ENCODE results near the gene CT45A8.
"Not testable (repeated sequence)": the region's sequence is repeated elsewhere in the genome, so short reads cannot be mapped to it uniquely, and the experiment has no call there.

Gene CT45A8, protein sequence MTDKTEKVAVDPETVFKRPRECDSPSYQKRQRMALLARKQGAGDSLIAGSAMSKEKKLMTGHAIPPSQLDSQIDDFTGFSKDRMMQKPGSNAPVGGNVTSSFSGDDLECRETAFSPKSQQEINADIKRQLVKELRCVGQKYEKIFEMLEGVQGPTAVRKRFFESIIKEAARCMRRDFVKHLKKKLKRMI

DNA sequence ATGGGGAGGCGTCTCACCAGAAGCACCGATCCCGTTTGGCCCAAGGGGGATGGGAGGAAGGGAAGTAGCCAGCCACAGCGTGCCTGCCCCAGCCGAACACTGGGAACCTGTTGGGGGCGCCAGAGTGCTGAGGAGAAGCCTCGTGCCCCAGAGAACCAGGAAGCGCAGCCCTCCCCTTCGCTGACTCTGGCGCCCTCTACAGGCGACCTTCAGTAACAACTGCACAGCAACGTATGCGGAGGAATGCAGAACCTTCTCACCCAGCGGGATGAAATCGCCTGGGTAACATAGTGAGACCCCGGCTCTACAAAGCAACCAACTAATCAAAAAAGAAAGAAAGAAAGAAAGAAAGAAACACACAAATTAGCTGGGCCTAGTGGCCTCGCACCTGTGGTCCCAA lies at the start of gene CT45A8:
CT45A8 (minus strand) TSS at position 101 of the 400 bp plus-strand sequence. CDS start 3,755 bp downstream, outside the sequence.
- not testable (repeated sequence) for DNase-seq (ENCODE audit: low read depth in 3 of 3, low spot score in 1 of 3)

DNA sequence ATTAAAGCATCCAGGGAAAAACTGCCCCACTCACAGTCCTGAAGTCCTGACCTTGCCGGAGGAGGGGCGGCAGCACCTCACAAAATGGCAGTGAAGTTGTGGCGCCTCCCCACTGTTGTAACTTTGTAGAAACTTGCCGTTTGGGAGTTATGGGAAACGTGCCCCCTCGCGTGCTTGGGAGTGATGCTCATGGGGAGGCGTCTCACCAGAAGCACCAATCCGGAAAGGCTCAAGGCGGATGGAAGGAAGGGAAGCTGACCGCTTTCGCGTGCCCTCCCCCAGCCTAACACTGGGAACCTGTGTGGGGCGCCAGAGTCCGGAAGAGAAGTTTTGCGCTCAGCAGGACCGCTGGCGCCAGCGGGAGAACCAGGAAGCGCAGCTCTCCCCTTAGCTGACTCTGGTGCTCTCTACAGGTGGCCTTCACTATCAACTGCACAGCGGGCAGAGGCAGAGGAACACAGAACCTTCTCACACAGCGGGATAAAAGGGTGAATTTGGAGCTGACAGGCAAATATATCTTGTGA lies 39.0 kb upstream of the CT45A8 start, which contains the start of the genes CT45A10 and SAGE1:
CT45A10 (minus strand) TSS at position 151 of the 524 bp plus-strand sequence. CDS start 8,100 bp downstream, outside the sequence.
SAGE1 (plus strand) TSS at position 423 of the 524 bp plus-strand sequence. CDS start 2,527 bp downstream, outside the sequence.
- DNase-seq (ENCODE audit: low read depth in 3 of 3, low spot score in 1 of 3), result no peak

DNA sequence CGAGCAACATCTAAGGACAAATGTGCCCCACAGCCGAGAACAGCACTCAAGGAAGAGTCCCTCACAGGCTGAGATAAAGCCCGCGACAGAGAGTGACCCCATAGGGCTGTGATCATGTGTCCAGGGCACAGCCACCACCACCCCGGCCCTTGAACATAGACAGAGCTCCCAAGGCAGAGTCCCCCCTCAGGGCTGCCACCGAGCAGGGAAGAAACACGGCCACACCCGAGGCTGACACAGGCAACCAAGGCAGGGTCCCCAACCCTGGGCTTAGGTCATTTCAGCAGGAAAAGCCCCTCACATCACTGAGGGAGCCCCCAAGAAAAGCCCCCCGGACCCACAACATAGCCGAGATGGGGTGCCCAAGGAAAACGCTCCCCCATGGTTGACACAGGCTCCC lies 38.4 kb upstream of the CT45A8 start:
- DNase-seq (ENCODE audit: low read depth in 3 of 3, low spot score in 1 of 3), result no peak

DNA sequence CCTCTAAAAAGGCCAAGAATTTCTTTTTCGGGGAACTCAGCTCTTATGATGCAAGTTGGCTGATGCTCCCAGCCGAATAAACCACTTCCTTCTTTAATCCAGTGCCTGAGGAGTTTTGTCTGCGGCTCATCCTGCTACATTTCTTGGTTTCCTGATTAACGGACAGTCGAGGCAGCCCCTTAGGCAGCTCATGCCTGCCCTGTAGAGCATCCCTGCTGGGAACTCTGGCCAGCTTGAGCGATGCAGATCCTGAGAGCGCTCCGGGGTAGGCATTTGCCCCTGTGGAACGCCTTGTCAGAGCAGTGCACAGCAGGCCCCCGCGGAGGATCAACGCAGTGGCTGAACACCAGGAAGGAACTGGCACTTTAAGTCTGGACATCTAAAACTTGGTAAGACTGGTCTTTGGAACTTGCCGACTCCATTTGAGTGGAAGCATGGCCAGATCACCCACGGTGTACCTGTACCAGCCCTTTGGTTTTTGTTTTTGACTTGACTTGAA lies 35.8 kb upstream of the CT45A8 start:
- DNase-seq (ENCODE audit: low read depth in 3 of 3, low spot score in 1 of 3), result no peak

DNA sequence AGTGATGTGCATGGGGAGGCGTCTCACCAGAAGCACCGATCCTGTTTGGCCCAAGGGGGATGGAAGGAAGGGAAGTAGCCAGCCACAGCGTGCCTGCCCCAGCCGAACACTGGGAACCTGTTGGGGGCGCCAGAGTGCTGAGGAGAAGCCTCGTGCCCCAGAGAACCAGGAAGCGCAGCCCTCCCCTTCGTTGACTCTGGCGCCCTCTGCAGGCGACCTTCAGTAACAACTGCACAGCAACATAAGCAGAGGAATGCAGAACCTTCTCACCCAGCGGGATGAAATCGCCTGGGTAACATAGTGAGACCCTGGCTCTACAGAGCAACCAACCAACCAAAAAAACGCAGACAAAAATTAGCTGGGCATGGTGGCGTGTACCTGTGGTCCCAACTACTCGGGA lies 34.6 kb upstream of the CT45A8 start:
- DNase-seq (ENCODE audit: low read depth in 3 of 3, low spot score in 1 of 3), result not testable (repeated sequence)

DNA sequence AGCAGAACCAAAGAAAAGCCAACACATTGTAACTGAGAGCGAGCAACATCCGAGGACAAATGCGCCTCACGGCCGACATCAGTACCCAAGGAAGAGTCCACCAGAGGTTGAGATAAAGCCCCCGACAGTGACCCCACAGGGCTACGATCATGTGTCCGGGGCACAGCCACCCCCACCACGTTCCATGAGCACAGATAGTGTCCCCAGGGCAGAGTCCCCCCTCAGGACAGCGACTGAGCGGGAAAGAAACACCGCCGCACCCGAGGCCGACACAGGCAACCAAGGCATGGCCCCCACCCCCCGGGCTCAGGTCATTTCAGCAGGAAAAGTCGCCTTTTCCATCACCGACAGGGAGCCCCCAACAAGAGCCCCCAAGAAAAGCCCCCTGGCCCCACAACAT lies 33.9 kb upstream of the CT45A8 start:
- not testable (repeated sequence) for DNase-seq (ENCODE audit: low read depth in 3 of 3, low spot score in 1 of 3)

DNA sequence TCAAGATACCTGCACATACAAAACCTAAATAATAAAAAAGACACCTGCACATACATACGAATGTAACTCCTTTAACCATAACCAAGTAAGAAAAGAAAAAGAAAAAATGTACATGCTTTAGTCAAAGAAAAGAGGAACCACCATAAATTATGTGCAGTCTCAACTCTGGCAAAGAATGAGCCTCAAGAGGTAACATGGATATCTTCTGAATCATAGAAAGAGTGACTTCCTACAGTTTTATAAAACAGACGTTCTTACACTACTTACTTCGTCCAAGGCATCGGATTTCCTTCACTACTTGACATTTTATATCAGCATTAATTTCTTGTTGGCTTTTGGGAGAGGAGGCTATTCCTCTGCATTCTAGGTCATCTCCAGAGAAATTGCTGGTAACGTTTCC lies 28.4 kb upstream of the CT45A8 start:
- DNase-seq (ENCODE audit: low read depth in 3 of 3, low spot score in 1 of 3), result not testable (repeated sequence)

DNA sequence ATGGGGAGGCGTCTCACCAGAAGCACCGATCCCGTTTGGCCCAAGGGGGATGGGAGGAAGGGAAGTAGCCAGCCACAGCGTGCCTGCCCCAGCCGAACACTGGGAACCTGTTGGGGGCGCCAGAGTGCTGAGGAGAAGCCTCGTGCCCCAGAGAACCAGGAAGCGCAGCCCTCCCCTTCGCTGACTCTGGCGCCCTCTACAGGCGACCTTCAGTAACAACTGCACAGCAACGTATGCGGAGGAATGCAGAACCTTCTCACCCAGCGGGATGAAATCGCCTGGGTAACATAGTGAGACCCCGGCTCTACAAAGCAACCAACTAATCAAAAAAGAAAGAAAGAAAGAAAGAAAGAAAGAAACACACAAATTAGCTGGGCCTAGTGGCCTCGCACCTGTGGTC lies 17.4 kb upstream of the CT45A8 start, which contains the start of gene CT45A9:
CT45A9 (minus strand) TSS at position 101 of the 400 bp plus-strand sequence. CDS start 3,751 bp downstream, outside the sequence.
- not testable (repeated sequence) for DNase-seq (ENCODE audit: low read depth in 3 of 3, low spot score in 1 of 3)

DNA sequence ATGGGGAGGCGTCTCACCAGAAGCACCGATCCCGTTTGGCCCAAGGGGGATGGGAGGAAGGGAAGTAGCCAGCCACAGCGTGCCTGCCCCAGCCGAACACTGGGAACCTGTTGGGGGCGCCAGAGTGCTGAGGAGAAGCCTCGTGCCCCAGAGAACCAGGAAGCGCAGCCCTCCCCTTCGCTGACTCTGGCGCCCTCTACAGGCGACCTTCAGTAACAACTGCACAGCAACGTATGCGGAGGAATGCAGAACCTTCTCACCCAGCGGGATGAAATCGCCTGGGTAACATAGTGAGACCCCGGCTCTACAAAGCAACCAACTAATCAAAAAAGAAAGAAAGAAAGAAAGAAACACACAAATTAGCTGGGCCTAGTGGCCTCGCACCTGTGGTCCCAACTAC lies 17.2 kb downstream of the CT45A8 start, which contains the start of gene CT45A7:
CT45A7 (minus strand) TSS at position 101 of the 400 bp plus-strand sequence. CDS start 3,747 bp downstream, outside the sequence.
- not testable (repeated sequence) for DNase-seq (ENCODE audit: low read depth in 3 of 3, low spot score in 1 of 3)

DNA sequence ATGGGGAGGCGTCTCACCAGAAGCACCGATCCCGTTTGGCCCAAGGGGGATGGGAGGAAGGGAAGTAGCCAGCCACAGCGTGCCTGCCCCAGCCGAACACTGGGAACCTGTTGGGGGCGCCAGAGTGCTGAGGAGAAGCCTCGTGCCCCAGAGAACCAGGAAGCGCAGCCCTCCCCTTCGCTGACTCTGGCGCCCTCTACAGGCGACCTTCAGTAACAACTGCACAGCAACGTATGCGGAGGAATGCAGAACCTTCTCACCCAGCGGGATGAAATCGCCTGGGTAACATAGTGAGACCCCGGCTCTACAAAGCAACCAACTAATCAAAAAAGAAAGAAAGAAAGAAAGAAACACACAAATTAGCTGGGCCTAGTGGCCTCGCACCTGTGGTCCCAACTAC lies 34.4 kb downstream of the CT45A8 start, which contains the start of gene CT45A2:
CT45A2 (minus strand) TSS at position 101 of the 400 bp plus-strand sequence. CDS start 3,747 bp downstream, outside the sequence.
- DNase-seq (ENCODE audit: low read depth in 3 of 3, low spot score in 1 of 3), result not testable (repeated sequence)

DNA sequence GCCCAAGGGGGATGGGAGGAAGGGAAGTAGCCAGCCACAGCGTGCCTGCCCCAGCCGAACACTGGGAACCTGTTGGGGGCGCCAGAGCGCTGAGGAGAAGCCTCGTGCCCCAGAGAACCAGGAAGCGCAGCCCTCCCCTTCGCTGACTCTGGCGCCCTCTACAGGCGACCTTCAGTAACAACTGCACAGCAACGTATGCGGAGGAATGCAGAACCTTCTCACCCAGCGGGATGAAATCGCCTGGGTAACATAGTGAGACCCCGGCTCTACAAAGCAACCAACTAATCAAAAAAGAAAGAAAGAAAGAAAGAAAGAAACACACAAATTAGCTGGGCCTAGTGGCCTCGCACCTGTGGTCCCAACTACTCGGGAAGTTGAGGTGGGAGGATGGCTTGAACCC lies 51.7 kb downstream of the CT45A8 start, which contains the start of gene CT45A6:
CT45A6 (minus strand) TSS at position 101 of the 400 bp plus-strand sequence. CDS start 3,794 bp downstream, outside the sequence.
- DNase-seq (ENCODE audit: low read depth in 3 of 3, low spot score in 1 of 3), result not testable (repeated sequence)

All from stimulated activated CD4-positive, alpha-beta T cell treated with anti-CD3 and anti-CD28 coated beads, TNF-alpha, amount 100 ng/mL, for 1 hour (primary cell).